GM12874 (cell line): ENCODE data around the gene EML6.

Experiments used
- CTCF ChIP-seq: IDR thresholded peaks from 2 replicates; pipeline ENCODE4 v1.5.1; 2011; ENCODE audit warnings: low read depth, mild to moderate bottlenecking, control low read depth, low read length, moderate library complexity; ENCODE audit not compliant: insufficient read depth

EML6 gene

DNA sequence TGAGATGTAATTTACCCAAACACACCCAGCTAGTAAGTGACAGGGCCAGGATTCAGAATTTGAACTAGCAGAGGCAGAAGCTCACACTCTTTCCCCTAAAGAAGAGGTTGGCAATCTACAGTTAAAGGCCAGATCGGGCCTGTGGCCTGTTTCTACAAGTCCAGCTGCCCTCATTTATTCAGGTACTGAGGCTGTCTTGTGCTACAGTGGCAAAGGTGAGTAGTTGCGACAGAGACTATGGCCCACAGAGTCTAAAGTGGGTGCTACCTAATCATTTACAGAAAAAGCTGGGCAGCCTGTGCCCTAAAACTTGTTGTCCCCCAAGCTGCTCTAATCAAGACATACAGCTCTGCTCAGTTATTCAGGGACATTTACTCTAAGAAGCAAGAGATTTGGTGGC, 240.0 kb downstream of the EML6 start:
- TF ChIP-seq CTCF: no peak

DNA sequence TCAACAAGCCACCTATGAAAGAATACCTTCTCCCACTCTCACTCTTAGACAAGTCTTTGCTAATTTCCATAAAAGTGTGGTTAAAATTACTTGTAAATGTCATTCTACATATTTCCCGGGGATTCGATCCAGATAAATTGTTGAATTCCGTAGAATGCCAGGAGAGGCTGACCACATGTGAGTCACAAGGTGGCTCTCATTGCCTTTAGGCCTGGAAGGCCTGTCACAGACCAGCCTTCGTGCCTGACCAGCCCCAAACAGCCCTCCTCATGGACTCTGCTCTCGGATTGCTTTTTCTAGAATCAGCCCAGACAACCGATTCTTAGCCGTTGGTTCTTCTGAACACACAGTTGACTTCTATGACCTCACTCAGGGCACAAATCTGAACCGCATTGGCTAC, 240.8 kb downstream of the EML6 start:
- TF ChIP-seq CTCF: no peak

- TF ChIP-seq CTCF: no peak
Observed at GRCh38 chr2:54964816-54965215, 241.4 kb downstream of the EML6 start.

DNA sequence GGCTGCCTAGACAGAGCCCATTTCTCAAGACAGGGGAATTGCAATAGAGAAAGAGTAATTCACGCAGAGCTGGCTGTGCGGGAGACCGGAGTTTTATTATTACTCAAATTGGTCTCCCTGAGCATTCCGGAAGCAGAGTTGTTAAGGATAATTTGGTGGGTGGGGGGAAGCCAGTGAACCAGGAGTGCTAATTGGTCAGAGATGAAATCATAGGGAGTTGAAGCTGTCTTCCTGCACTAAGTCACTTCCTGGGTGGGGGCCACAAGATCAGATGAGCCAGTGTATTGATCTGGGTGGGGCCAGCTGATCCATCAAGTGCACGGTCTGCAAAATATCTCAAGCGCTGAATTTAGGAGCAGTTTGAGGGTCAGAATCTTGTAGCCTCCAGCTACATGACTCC, 242.0 kb downstream of the EML6 start:
- TF ChIP-seq CTCF: no peak

DNA sequence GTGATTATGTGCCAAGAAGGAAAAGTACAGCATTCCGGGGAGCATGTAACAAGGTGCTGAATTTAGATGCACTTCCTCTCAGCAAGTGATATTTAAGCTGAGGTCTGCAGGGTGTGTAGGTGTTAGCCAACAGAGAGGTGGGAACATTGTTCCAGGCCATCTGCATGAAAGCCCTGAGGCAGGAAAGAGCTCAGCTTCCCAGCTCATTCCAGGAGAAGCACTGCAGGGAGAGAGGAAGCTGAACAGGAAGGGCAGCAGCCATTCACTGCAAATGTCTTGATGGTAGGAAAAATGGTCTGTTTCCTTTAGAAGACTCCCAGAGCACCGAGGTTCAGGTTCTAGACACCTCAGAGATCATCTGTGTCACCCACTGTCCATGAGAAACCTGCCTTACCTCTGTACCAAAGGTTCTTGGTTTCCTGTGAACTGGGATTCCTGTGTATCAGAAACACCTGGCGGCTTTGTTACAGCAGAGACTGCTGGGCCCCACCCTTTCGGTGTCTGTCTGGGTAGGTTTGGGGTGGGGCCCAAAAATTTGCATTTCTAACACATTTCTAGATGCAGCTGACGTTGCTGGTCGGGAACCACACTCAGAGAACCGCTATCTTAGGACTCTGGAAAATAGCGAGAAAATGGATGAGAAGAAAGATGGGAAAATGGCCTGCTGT, 242.8 kb downstream of the EML6 start:
- TF ChIP-seq CTCF: no peak

DNA sequence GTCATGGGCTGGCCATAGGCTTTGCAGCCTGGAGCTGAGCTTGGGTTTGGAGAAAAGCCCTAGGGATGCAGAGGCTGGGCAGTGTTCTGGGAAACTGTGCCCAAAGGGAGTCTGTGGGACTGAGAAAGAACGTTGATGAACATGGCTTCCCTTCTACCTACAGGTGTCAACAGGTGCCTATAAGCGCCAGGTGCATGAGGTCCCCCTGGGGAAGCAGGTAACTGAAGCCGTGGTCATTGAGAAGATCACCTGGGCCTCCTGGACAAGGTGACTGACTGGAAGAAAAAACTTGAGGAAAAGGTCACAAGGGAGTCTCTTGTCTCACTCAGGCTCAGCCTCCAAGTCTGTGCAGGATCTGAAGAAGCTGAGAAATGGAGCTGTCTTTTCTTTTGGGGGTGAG, 243.4 kb downstream of the EML6 start:
- no peak for TF ChIP-seq CTCF

DNA sequence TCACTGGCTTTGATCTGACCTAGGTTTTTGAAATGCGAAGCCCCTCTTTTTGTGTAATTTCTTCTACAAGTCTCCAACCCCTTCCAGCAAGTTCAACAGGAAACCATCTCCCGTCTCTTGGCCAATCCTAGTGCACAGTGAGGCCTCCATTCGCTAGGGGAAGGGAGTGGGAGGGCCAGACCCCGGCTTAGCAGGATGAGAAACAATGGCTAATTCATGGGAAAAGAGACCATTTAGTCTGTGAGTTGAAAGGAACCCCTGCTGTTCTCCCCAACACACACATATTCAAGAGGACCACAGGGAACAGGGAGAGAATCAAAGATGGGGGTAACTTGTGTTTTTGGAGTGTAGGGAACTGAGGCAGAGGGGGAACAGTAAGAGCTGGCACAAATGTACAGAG, 243.8 kb downstream of the EML6 start:
- no peak for TF ChIP-seq CTCF

DNA sequence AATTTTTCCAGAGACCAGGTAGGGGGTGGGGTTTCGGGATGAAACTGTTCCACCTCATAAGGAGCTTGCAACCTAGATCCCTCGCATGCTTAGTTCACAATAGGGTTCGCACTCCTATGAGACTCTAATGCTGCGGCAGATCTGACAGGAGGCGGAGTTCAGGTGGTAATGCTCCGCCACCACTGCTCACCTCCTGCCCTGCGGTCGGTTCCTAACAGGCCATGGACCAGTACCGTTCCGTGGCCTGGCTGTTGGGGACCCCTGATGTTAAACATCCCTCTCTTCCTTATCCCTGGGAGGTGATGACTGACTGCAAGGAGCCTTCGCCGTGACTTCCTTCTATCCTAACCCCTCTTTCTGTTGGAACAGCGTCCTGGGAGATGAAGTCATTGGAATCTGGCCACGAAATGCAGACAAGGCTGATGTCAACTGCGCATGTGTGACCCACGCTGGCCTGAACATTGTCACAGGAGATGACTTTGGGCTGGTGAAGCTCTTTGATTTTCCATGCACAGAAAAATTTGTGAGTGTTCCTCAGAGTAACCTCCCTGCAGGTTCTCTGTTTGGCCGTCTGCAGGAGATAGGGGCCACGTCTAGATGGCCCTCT, 244.4 kb downstream of the EML6 start:
- no peak for TF ChIP-seq CTCF
